ENCODE results near the gene SLC6A18. TPM values are rescaled to one million over a fixed set of nuclear protein-coding genes. Genes with fewer than 3 reads are reported as not detected.
"Not testable (repeated sequence)": the region's sequence is repeated elsewhere in the genome, so short reads cannot be mapped to it uniquely, and the experiment has no call there.

The SLC6A18 gene
- total RNA-seq, 1 experiment from 2014 or later: not detected

DNA sequence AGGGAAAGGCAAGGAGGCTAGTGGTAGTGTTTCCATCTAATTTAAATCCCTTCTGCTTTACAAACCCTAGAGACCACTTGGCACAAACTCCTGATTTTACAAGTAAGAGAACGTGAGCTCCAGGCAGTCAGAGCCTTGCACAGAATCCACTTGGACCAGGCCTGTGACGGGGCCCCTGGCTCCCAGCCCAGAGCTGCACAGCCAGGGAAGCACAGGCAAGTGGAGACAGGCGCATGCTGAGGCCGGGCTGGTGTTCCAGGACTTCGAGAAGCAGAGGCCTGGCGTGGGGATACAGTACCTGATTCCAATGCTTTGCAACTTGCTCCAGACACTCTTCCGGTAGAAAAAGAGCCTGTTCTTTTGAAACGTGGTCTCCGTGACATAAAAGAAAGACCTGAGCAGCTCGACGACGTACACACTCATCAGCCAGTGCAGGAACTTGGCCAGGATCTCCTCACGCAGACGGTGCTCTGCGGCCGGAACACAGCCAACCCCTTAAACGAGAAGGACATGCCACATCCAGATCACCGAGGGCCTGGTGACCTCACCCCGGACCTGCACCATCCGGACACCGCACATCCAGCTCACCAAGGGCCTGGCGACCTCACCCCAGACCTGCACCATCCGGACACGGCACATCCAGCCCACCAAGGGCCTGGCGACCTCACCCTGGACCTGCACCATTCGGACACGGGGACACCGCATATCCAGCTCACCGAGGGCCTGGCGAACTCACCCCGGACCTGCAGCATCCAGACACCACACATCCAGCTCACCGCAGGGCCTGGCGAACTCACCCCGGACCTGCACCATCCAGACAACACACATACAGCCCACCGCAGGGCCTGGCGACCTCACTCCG, 57.2 kb downstream of the SLC6A18 start:
- Histone ChIP-seq H3K4me2 (ENCODE audit: low read depth, low read length, poor library complexity, severe bottlenecking) (no peak overlapping the region), H3K27me3 (ENCODE audit: low read length) (no peaks in the 10 kb centered on the region), H3K9me2 (replicated peaks; ENCODE audit: insufficient read depth, low read length) (no peaks in the 10 kb centered on the region), H3K36me3 (ENCODE audit: insufficient read depth, low read length) (peaks cover 10% of the 10 kb centered on the region; the same call in 1 of the 2 replicates), H3K79me2 (ENCODE audit: low read length) (peaks cover 11% of the 10 kb centered on the region; the same call in 1 of the 2 replicates), H3K4me1 (ENCODE audit: low read length) (no peaks in the 10 kb centered on the region), H3K4me3 (ENCODE audit: low read length) (no peak overlapping the region), H3K9ac (ENCODE audit: low read length) (no peak overlapping the region), H3K9me3 (ENCODE audit: low read length) (no peaks in the 10 kb centered on the region), H2AFZ (ENCODE audit: low read length) (no peak overlapping the region), H3K27ac (ENCODE audit: low read length) (no peak overlapping the region), H4K20me1 (ENCODE audit: insufficient read depth, low read depth, low read length) (no peaks in the 10 kb centered on the region)
- peak; percentile 20 for DNase-seq

DNA sequence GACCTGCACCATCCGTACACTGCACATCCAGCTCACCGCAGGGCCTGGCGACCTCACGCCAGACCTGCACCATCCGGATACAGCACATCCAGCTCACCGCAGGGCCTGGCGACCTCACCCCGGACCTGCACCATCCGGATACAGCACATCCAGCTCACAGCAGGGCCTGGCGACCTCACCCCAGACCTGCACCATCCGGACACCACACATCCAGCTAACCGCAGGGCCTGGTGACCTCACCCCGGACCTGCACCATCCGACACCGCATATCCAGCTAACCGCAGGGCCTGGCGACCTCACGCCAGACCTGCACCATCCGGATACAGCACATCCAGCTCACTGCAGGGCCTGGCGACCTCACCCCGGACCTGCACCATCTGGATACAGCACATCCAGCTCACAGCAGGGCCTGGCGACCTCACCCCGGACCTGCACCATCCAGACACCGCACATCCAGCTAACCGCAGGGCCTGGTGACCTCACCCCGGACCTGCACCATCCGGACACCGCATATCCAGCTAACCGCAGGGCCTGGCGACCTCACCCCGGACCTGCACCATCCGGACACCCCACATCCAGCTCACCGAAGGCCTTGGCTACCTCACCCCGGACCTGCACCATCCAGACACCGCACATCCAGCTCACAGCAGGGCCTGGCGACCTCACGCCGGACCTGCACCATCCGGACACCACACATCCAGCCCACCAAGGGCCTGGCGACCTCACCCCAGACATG, 58.0 kb downstream of the SLC6A18 start:
- H3K36me3 ChIP-seq (ENCODE audit: insufficient read depth, low read length): not testable (repeated sequence)

DNA sequence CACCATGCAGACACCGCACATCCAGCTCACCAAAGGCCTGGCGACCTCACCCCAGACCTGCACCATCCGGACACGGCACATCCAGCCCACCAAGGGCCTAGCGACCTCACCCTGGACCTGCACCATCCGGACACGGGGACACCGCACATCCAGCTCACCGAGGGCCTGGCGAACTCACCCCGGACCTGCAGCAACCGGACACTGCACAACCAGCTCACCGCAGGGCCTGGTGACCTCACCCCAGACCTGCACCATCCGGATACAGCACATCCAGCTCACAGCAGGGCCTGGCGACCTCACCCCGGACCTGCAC, 58.5 kb downstream of the SLC6A18 start:
- peak; percentile 2 for DNase-seq
- H3K4me2 ChIP-seq (ENCODE audit: low read depth, low read length, poor library complexity, severe bottlenecking); H3K27me3 ChIP-seq (ENCODE audit: low read length); H3K4me1 ChIP-seq (ENCODE audit: low read length); H4K20me1 ChIP-seq (ENCODE audit: insufficient read depth, low read depth, low read length); H3K9ac ChIP-seq (ENCODE audit: low read length); H3K9me3 ChIP-seq (ENCODE audit: low read length); H2AFZ ChIP-seq (ENCODE audit: low read length); H3K27ac ChIP-seq (ENCODE audit: low read length); H3K4me3 ChIP-seq (ENCODE audit: low read length); H3K9me2 ChIP-seq (replicated peaks; ENCODE audit: insufficient read depth, low read length); H3K36me3 ChIP-seq (ENCODE audit: insufficient read depth, low read length): not testable (repeated sequence)
- H3K79me2 ChIP-seq (ENCODE audit: low read length): peaks cover 13% of the 10 kb centered on the region; the same call in 1 of the 2 replicates

More for the DNA sequence above, 58.0 kb downstream of the SLC6A18 start:
- H3K4me1 ChIP-seq (ENCODE audit: low read length); H3K9me2 ChIP-seq (replicated peaks; ENCODE audit: insufficient read depth, low read length); H3K4me3 ChIP-seq (ENCODE audit: low read length); H4K20me1 ChIP-seq (ENCODE audit: insufficient read depth, low read depth, low read length); H3K27ac ChIP-seq (ENCODE audit: low read length); H3K4me2 ChIP-seq (ENCODE audit: low read depth, low read length, poor library complexity, severe bottlenecking); H3K9me3 ChIP-seq (ENCODE audit: low read length); H3K9ac ChIP-seq (ENCODE audit: low read length); H3K27me3 ChIP-seq (ENCODE audit: low read length); H2AFZ ChIP-seq (ENCODE audit: low read length): not testable (repeated sequence)
- H3K79me2 ChIP-seq (ENCODE audit: low read length): peaks cover 13% of the 10 kb centered on the region; the same call in 1 of the 2 replicates
- DNase-seq: peak; percentile 11

DNA sequence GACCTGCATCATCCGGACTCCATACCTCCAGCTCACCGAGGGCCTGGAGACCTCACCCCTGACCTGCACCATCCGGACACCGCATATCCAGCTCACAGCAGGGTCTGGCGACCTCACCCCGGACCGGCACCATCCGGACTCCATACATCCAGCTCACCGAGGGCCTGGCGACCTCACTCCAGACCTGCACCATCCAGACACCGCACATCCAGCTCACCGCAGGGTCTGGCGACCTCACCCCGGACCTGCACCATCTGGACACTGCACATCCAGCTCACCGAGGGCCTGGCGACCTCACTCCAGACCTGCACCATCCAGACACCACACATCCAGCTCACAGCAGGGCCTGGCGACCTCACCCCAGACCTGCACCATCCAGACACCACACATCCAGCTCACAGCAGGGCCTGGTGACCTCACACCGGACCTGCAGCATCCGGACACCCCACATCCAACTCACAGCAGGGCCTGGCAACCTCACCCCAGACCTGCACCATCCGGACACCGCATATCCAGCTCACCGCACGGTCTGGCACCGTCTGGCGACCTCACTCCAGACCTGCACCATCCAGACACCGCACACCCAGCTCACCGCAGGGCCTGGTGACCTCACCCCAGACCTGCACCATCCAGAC, 59.3 kb downstream of the SLC6A18 start:
- not testable (repeated sequence) for H3K4me3 ChIP-seq (ENCODE audit: low read length); H3K27me3 ChIP-seq (ENCODE audit: low read length); H2AFZ ChIP-seq (ENCODE audit: low read length); H3K4me2 ChIP-seq (ENCODE audit: low read depth, low read length, poor library complexity, severe bottlenecking); H4K20me1 ChIP-seq (ENCODE audit: insufficient read depth, low read depth, low read length); H3K4me1 ChIP-seq (ENCODE audit: low read length); H3K36me3 ChIP-seq (ENCODE audit: insufficient read depth, low read length); H3K9ac ChIP-seq (ENCODE audit: low read length); H3K9me2 ChIP-seq (replicated peaks; ENCODE audit: insufficient read depth, low read length); H3K9me3 ChIP-seq (ENCODE audit: low read length); H3K27ac ChIP-seq (ENCODE audit: low read length)
- peaks cover 13% of the 10 kb centered on the region; the same call in 1 of the 2 replicates for H3K79me2 ChIP-seq (ENCODE audit: low read length)
- peak; percentile 9 for DNase-seq

DNA sequence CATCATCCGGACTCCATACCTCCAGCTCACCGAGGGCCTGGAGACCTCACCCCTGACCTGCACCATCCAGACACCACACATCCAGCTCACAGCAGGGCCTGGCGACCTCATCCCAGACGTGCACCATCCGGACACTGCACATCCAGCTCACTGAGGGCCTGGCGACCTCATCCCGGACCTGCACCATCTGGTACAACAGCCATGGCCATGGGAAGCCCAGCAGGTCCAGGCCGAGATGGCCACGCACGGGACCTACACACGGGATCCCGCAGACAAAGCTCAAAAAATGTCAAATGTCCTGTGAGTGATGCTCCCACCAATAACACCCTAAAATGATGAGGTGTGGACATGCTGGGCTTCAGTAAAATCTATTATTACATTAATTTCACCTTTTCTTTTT, 60.0 kb downstream of the SLC6A18 start:
- Histone ChIP-seq H2AFZ (ENCODE audit: low read length) (no peak overlapping the region), H4K20me1 (ENCODE audit: insufficient read depth, low read depth, low read length) (no peaks in the 10 kb centered on the region), H3K4me1 (ENCODE audit: low read length) (no peaks in the 10 kb centered on the region), H3K9me3 (ENCODE audit: low read length) (no peaks in the 10 kb centered on the region), H3K27ac (ENCODE audit: low read length) (no peak overlapping the region), H3K9ac (ENCODE audit: low read length) (no peak overlapping the region), H3K36me3 (ENCODE audit: insufficient read depth, low read length) (no peaks in the 10 kb centered on the region), H3K9me2 (replicated peaks; ENCODE audit: insufficient read depth, low read length) (no peaks in the 10 kb centered on the region), H3K4me2 (ENCODE audit: low read depth, low read length, poor library complexity, severe bottlenecking) (no peak overlapping the region), H3K79me2 (ENCODE audit: low read length) (peaks cover 13% of the 10 kb centered on the region; the same call in 1 of the 2 replicates), H3K4me3 (ENCODE audit: low read length) (no peak overlapping the region), H3K27me3 (ENCODE audit: low read length) (no peaks in the 10 kb centered on the region)
- peak; percentile 9 for DNase-seq

DNA sequence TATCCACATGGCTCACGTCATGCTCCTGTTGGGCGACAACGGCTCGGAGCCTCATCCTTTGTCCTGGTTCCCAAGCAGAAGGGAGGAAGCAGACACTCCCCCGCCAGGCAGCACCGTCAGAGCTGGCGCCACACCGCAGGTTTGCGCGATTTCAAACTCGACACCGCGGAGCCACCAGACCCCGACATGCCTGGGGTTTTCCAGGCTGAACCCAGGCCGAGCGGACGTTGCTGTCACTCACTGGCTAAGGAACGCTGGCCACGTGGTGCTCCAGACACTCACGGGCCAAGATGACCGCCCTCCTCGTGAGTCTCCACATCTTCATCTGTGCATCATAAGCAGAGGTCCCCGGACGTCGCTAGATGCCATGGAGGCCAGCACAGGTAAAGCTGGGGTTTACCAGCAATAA, 60.7 kb downstream of the SLC6A18 start:
- H3K9me2 ChIP-seq (replicated peaks; ENCODE audit: insufficient read depth, low read length): no peaks in the 10 kb centered on the region
- H3K36me3 ChIP-seq (ENCODE audit: insufficient read depth, low read length): no peaks in the 10 kb centered on the region
- H3K27me3 ChIP-seq (ENCODE audit: low read length): no peaks in the 10 kb centered on the region
- no peak overlapping the region for H3K4me2 ChIP-seq (ENCODE audit: low read depth, low read length, poor library complexity, severe bottlenecking)
- no peaks in the 10 kb centered on the region for H3K4me1 ChIP-seq (ENCODE audit: low read length)
- H3K27ac ChIP-seq (ENCODE audit: low read length): no peak overlapping the region
- no peaks in the 10 kb centered on the region for H4K20me1 ChIP-seq (ENCODE audit: insufficient read depth, low read depth, low read length)
- peaks cover 13% of the 10 kb centered on the region; the same call in 1 of the 2 replicates for H3K79me2 ChIP-seq (ENCODE audit: low read length)
- peak; percentile 29 for DNase-seq
- no peak overlapping the region for H3K9ac ChIP-seq (ENCODE audit: low read length)
- H3K9me3 ChIP-seq (ENCODE audit: low read length): no peaks in the 10 kb centered on the region
- no peak overlapping the region for H3K4me3 ChIP-seq (ENCODE audit: low read length)
- H2AFZ ChIP-seq (ENCODE audit: low read length): no peak overlapping the region

DNA sequence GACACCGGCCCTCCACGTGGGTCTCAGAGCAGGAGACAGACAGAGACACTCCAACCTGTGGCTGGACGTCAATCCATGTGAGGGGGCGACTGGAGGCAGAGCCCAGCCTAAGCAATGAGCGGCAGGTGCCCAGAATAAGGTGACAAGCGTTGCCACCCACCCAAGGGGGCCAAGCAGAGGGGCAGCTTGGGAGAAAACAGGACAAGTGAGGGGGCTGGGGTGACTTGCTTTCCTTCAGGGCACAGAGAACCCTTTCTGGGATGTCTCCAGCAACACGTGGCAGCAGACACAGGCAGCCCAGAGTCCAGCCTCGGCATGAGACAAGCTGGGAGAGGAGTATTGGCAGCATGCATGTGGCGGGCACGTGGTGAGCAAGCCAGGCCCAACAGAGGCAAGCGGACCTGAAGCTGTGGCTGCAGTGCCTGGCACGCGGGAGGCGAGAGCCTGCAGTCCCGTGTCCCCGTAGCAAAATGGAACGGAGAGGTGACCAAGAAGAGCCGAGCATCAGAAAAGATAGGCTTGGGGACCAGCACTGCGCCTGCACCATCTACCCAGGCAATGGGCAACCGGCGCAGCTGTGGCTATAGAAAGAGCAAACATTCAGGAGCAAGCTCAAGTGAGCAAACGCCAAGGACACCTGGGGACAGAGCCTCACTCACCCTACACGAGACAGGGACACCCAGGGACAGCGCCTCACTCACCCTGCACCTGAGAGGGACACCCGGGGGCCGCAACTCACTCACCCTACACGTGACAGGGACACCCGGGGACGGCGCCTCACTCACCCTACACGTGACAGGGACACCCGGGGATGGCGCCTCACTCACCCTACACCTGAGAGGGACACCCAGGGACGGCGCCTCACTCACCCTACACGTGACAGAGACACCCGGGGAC, 63.5 kb downstream of the SLC6A18 start:
- Histone ChIP-seq H3K79me2 (ENCODE audit: low read length) (peaks cover 22% of the 10 kb centered on the region), H2AFZ (ENCODE audit: low read length) (no peak overlapping the region), H3K4me2 (ENCODE audit: low read depth, low read length, poor library complexity, severe bottlenecking) (no peak overlapping the region), H3K27me3 (ENCODE audit: low read length) (no peaks in the 10 kb centered on the region), H3K36me3 (ENCODE audit: insufficient read depth, low read length) (no peaks in the 10 kb centered on the region), H3K9me2 (replicated peaks; ENCODE audit: insufficient read depth, low read length) (no peaks in the 10 kb centered on the region), H3K9ac (ENCODE audit: low read length) (no peak overlapping the region), H4K20me1 (ENCODE audit: insufficient read depth, low read depth, low read length) (no peaks in the 10 kb centered on the region), H3K27ac (ENCODE audit: low read length) (no peak overlapping the region), H3K4me1 (ENCODE audit: low read length) (peaks cover under 1% of the 10 kb centered on the region), H3K9me3 (ENCODE audit: low read length) (no peaks in the 10 kb centered on the region), H3K4me3 (ENCODE audit: low read length) (no peak overlapping the region)
- peak; percentile 27 for DNase-seq

All from Karpas-422 (cell line).